Jurkat, Clone E6-1 (cell line): Measurements from ENCODE around the gene CES1.
"Not testable (repeated sequence)": the region's sequence is repeated elsewhere in the genome, so short reads cannot be mapped to it uniquely, and the experiment has no call there.

Experiments
- DNase-seq: peaks from one replicate; pipeline ENCODE4 v3.0.0-alpha.2; 2011; ENCODE audit warnings: low read depth, low spot score
- H3K4me3 ChIP-seq: 2 replicates; pipeline ENCODE4 v1.5.1; 2011; ENCODE audit warnings: mild to moderate bottlenecking, low read length, control low read depth, moderate library complexity

Gene CES1

DNA sequence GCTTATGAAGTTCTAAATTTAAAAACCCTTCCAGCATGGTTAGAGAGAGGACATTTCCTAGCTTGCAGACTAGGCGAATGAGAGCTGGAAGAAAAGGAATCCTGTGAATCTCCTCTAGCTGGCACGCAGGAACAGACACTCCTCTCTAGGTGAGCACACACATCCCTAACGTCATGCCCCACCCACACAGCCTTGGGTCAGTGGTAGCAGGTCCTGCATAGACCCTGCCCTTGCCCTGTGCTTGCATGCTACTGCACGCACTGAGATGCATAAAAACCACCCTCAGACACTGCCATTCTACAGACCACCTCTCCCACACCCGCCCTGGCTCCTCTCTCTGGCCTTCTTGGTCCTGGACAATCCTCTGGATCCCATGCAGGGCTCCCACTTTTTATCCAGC is 23.5 kb downstream of the CES1 start:
- H3K4me3 ChIP-seq: no peak overlapping the region
- no peak for DNase-seq

DNA sequence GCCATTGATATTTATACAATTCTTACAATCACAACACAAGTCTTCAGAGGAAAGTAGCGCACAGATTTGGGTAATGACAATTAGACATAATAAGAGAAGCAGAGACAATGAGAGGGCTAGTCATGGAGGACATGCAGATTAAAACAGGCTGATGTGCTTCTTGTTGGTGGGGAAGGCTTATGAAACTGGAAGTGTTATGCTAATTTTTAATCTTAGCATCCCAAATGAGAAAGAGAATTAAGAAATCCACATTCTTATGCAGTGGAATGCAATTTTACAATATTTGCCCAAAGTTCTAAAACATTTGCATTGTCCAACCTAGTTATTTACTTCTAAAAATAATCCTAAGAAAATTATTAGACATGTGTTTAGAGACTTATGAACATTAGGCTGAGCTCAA is 24.6 kb downstream of the CES1 start:
- DNase-seq: not testable (repeated sequence)

DNA sequence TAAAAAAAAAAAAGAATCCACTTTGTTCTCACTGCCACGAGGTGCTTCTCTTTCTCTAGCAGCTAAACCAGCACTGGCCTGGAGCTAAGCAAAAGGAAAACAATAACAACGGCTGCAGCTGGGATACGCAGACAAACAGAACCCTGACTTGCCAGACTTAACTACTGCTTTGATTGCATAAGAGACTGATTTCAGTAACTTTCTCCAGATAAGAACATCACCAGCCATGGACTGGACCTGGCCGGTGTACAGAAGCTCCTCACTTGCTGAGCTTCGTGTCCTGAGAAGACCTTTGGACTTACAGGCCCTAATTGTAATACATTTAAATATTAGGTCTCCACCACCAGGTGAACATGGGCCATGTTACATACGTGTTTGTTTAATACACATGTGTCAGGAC is 27.8 kb downstream of the CES1 start:
- not testable (repeated sequence) for H3K4me3 ChIP-seq, DNase-seq

More for the DNA sequence above, 24.6 kb downstream of the CES1 start:
- not testable (repeated sequence) for H3K4me3 ChIP-seq

- DNase-seq, H3K4me3 ChIP-seq: not testable (repeated sequence)
These were observed 29.2 kb downstream of the CES1 start for GRCh38 chr16:55803681-55804080.

DNA sequence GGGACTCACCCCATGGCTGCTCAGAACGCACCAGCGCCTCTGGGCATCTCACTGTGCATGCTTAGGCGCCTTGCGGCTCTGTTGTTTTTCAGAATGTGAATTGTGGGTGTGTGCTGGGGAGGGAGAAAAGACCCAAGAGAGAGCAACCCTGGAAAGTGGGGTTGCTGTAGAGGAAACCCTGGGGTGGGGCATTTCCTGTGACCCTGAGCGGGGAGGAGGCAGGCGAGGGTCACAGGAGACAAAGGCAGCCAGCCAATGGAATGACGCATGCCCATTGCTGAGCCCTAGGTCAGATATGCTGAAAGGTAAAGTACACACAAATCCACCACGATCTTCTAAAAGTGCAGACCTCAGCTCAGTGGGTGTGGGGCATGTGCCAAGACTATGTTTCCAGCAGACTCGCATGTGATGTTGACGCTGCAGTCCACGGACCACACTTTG is 39.9 kb downstream of the CES1 start:
- DNase-seq, H3K4me3 ChIP-seq: not testable (repeated sequence)

DNA sequence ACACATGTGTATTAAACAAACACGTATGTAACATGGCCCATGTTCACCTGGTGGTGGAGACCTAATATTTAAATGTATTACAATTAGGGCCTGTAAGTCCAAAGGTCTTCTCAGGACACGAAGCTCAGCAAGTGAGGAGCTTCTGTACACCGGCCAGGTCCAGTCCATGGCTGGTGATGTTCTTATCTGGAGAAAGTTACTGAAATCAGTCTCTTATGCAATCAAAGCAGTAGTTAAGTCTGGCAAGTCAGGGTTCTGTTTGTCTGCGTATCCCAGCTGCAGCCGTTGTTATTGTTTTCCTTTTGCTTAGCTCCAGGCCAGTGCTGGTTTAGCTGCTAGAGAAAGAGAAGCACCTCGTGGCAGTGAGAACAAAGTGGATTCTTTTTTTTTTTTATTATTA is 41.4 kb downstream of the CES1 start:
- DNase-seq, H3K4me3 ChIP-seq: not testable (repeated sequence)

GRCh38 chr16:55790240-55790639 is 42.7 kb downstream of the CES1 start:
- not testable (repeated sequence) for H3K4me3 ChIP-seq

GRCh38 chr16:55782793-55783091 is 50.2 kb downstream of the CES1 start:
- DNase-seq, H3K4me3 ChIP-seq: not testable (repeated sequence)

More at GRCh38 chr16:55790240-55790639, 42.7 kb downstream of the CES1 start:
- DNase-seq: not testable (repeated sequence)

DNA sequence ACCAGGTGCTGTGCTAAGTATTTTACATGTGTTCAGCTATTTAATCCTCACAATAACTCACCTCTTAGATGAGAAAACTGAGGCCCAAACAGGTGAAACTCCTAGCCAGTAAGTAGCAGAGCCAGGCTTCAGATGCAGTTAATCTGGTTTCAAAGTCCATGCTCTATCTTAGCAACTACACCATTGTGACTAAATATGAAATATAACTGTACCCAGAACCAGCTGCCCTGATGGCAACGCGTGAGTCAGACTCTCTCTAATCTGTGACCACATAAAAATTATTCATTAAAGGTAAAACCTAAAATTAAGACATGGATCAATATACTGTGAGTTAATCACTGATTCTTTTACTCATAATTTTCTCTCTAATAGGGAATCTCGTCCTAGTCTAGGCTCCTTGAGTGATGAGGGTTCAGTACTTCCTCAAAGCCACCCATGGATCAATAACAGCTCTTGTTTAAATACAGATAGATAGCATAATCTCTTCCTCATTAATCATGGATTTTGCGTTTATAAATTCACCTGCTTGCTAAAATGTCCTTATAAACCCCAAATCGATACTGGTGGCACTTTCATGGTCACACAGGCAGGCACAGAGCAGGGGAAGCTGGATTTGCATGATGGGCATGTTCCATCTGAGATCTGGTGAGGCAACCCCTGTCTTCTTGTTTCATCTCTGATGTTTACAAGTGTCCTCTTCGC is 50.7 kb downstream of the CES1 start:
- not testable (repeated sequence) for H3K4me3 ChIP-seq, DNase-seq

DNA sequence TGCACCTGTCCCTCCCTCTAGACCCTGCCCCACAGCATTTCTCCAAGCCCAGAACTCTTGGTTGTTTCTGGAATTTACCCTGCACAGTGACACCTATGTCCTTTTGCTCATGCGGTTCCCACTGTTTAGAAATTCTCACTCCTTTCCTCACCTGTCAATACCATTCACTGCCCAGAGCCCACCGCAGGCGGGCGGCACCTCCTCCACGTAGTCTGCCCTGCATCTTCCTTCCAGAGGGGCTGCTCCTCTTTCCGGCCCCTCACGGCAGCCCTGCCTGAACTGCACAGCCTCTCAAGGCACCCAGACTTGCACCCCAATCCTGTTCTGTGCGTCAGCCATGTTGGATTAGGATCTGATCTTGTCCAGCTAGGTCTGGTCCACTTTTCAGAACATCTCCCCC is 51.4 kb downstream of the CES1 start:
- not testable (repeated sequence) for H3K4me3 ChIP-seq, DNase-seq

DNA sequence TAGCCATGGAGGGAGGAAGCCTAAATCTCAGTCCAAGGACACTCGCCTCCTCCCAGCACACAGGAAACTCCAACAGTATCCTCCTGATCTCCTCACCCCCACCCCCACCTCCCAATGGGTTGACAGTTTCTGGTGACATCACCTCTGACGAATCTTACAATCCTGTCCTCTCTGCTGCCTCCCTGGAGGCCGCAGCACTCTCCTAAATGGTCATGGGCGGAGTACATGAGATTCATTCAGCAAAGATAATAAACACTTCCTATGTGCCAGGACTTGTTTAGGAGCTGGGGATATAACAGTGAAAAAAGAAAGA is 52.8 kb downstream of the CES1 start:
- not testable (repeated sequence) for H3K4me3 ChIP-seq, DNase-seq

DNA sequence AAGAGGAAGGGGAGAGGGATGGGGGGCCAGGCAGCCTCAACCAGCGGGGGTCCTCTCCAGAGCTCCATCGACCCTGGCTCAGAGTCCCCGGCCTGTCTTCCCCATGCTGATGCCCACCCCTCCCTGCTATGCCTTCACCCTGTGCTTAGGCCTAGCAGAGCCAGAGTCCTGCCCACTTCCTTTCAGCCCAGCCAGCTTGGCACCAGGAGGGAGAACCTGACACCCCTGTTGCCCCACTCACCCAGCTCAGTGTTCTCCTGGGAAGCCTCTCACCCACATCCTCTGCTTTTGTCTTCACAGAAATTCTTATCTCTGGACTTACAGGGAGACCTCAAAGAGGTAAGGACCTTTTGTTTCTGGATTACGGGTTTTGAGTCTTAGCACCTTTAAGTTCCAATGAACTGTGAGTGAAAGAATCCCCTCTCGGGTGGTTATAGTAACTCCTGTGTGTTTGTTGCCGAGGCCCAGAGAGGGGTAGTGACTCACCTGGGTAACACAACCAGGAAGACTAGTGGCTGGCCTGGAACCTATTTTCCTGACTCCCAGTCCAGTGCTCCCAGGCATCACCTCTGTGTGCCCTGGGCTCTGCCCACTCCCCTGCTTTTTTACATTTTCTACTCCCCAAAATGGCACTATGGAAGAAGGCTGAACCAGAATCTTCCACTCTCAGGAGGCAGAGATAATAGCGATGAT is 53.3 kb downstream of the CES1 start:
- DNase-seq: no peak

GRCh38 chr16:55778757-55779156 is 54.1 kb downstream of the CES1 start:
- no peak overlapping the region for H3K4me3 ChIP-seq
- DNase-seq: no peak

More for the DNA sequence above, 53.3 kb downstream of the CES1 start:
- no peak overlapping the region for H3K4me3 ChIP-seq

GRCh38 chr16:55775857-55776256 is 57.0 kb downstream of the CES1 start:
- DNase-seq: no peak
- H3K4me3 ChIP-seq: no peak overlapping the region

DNA sequence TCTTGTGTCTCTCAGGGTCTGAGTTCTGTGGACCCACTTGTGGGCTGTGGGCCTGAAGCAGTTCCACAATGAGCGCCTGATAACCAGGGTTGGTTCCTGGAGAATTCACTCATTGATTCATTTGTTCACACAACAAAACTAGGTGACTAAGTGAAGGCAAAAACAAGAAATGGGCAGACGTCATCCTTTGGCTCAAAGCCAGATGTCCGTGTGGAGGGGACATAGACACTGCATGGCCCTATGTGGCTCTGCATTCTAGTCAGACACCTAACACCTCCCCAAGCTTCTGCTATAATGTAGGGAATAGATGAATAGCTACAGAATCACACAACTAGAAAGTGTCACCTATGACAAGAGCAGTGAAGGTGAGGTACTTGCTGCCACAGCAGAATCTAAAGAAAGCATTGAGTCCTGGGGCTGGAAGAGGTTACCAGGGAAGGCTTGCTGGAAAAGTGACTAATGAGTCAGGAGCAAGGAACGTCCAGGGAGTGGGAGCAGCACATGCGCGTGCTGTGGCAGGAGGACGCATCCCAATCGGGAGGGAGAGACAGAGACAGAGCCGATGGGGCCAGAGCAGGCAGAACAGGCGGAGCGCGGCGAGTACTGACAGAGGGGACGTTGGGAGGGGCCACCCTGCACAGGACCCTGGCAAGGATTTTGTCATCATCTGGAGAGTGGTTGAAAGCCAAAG is 58.9 kb downstream of the CES1 start:
- no peak for DNase-seq
- no peak overlapping the region for H3K4me3 ChIP-seq

- no peak for DNase-seq
- H3K4me3 ChIP-seq: no peak overlapping the region
These were observed 67.7 kb downstream of the CES1 start for GRCh38 chr16:55765161-55765560.

DNA sequence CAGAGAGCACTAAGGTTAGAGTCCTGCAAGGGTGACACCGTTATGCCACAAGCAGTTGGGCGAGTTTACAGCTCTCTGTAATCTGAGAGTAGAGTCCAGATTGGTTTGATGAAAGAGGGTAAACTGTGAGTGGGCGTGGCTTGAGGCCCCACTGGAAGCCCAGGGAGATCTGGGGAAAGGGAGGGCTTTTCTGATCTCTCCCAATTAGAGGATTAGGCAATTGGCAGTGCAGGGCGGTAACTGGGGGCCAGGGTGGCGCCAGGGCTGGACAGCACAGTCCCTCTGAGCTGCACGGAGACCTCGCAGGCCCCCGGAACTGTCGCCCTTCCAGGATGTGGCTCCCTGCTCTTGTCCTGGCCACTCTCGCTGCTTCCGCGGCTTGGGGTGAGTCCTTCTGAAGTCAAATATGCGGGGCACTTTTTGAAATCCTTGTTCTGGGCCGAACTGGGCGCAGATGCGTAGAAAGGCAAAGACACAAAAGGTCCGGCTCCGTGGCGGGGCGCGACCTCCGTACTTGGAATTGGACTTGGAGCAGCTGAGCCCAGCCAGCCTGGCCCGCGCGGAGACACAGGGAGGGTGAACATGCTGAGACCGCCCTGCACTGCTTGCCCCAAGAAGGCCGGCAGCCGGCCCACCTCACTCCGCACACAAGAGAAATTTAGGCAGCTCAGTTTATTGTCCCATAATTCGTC is 72.4 kb downstream of the CES1 start:
- H3K4me3 ChIP-seq: no peak overlapping the region
- DNase-seq: no peak

DNA sequence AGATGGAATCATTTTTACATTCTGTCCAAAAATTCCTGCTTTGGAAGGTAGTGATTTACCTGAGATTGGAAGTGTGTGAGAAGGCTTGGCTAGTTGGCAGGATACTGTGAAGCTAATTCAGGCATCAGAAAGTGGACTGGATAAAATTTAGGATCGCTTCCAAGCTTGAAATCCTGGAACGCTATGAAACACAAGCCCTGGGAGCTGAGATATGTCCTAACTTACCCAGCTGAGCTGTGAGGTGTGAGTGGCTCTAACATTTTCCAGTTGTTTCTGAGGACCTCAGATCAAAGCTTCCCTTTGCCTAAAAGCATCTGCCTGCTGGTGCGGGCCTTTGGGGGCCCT is 73.0 kb downstream of the CES1 start:
- not testable (repeated sequence) for DNase-seq, H3K4me3 ChIP-seq

GRCh38 chr16:55757595-55758527 is 75.0 kb downstream of the CES1 start:
- DNase-seq, H3K4me3 ChIP-seq: not testable (repeated sequence)
